Left ventricle myocardium inferior (tissue), 1 donor: ENCODE results near the gene RTEL1. TPM values are rescaled to one million over a fixed set of nuclear protein-coding genes. Genes with fewer than 3 reads are reported as not detected.

ENCODE experiments used
- total RNA-seq: library from RNA; stranded (reverse); fragmentation: NEBNext Ultra II Directional; extraction: Animal tissue kit (Norgen Biotek cat#: 25700); gene quantifications from one replicate; pipeline ENCODE4 v1.2.1, GENCODE V29; 2021
- donor health status: DM: no; HTN: yes; CAD: no; lungs with severe emphysema.

RTEL1 gene
- total RNA-seq, 1 donor from 2014 or later: 9.6 TPM

Other genes with a start within 250 kb of the RTEL1 start
- 2.3 TPM for gene KCNQ2, start 185.7 kb upstream of the RTEL1 start, total RNA-seq
- 1,286 TPM for gene EEF1A2, start 159.2 kb upstream of the RTEL1 start, total RNA-seq
- gene PPDPF, start 137.5 kb upstream of the RTEL1 start, total RNA-seq: 371 TPM
- gene PTK6, start 120.9 kb upstream of the RTEL1 start, total RNA-seq: not detected
- gene SRMS, start 110.6 kb upstream of the RTEL1 start, total RNA-seq: not detected
- 0.14 TPM for gene FNDC11, start 104.2 kb upstream of the RTEL1 start, total RNA-seq
- gene HELZ2, start 84.1 kb upstream of the RTEL1 start, total RNA-seq: 10.6 TPM
- gene GMEB2, start 31.2 kb upstream of the RTEL1 start, total RNA-seq: 5.3 TPM
- 4.6 TPM for gene STMN3, start 4.9 kb upstream of the RTEL1 start, total RNA-seq
- 0.27 TPM for gene TNFRSF6B, start 38.3 kb downstream of the RTEL1 start, total RNA-seq
- gene ARFRP1, start 49.7 kb downstream of the RTEL1 start, total RNA-seq: 37.1 TPM
- 15.8 TPM for gene ZGPAT, start 49.7 kb downstream of the RTEL1 start, total RNA-seq
- 3.4 TPM for gene LIME1, start 78.4 kb downstream of the RTEL1 start, total RNA-seq
- gene SLC2A4RG, start 81.5 kb downstream of the RTEL1 start, total RNA-seq: 79.2 TPM
- gene ZBTB46, start 173.0 kb downstream of the RTEL1 start, total RNA-seq: 13.6 TPM
- not detected for gene ABHD16B, start 203.2 kb downstream of the RTEL1 start, total RNA-seq
- gene TPD52L2, start 207.0 kb downstream of the RTEL1 start, total RNA-seq: 72.0 TPM
- gene DNAJC5, start 236.8 kb downstream of the RTEL1 start, total RNA-seq: 42.8 TPM